Purkinje cell (primary cell): ENCODE measurements around the gene GPRASP1. TPM values are rescaled to one million over a fixed set of nuclear protein-coding genes. Genes with fewer than 3 reads are reported as not detected.

Experiments
- polyA plus RNA-seq: library from polyadenylated mRNA; unstranded; fragments of >200 nt; fragmentation: Nextera tagmentation; gene quantifications from 2 replicates; pipeline ENCODE4 v1.2.1, GENCODE V29; 2014

GPRASP1 gene, protein sequence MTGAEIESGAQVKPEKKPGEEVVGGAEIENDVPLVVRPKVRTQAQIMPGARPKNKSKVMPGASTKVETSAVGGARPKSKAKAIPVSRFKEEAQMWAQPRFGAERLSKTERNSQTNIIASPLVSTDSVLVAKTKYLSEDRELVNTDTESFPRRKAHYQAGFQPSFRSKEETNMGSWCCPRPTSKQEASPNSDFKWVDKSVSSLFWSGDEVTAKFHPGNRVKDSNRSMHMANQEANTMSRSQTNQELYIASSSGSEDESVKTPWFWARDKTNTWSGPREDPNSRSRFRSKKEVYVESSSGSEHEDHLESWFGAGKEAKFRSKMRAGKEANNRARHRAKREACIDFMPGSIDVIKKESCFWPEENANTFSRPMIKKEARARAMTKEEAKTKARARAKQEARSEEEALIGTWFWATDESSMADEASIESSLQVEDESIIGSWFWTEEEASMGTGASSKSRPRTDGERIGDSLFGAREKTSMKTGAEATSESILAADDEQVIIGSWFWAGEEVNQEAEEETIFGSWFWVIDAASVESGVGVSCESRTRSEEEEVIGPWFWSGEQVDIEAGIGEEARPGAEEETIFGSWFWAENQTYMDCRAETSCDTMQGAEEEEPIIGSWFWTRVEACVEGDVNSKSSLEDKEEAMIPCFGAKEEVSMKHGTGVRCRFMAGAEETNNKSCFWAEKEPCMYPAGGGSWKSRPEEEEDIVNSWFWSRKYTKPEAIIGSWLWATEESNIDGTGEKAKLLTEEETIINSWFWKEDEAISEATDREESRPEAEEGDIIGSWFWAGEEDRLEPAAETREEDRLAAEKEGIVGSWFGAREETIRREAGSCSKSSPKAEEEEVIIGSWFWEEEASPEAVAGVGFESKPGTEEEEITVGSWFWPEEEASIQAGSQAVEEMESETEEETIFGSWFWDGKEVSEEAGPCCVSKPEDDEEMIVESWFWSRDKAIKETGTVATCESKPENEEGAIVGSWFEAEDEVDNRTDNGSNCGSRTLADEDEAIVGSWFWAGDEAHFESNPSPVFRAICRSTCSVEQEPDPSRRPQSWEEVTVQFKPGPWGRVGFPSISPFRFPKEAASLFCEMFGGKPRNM (N-terminal part only)
- 45.9 and 46.5 TPM in 2 replicates for polyA plus RNA-seq

DNA sequence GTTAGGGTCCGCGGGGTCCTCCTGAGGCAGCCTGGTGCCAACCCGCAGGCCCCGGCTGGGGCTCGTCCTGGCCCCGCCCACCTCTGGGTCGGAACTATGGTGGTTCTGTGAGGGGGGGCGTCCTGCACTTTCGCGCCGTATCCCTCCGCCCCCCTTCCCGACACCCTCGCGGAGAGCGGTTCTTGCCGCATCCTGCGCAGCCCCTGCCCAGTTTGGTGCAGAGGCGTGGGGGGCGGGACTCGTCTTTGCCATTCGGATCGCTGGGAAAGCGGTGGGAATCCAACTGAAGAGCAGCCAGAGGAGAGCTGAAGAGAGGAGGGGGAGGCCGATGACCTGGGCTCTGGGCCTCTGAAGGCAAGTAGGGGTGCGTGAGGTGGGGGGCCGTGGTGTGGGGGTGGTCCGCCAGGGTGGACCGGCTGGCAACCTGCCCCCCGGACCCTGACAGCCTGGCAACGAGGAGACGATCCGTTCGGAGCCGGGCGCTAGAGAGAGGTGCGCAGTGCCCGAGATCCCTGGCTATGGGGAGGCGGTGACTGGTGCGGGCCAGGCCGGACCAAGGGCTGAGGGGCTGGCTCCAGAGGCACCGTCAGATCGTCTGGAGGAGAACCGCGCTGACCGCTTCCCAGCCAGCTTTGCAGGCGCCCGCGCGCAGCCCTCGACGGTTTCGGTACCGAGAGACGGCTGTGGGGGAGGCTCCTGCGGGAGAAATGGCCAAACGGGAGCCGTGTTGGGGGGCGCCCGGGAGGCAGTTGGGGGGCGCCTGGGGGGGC is at the start of gene GPRASP1:
Gene GPRASP1, plus strand, starts transcription at position 242 of the 770 bp plus-strand sequence. CDS start 2,431 bp downstream, outside the sequence.

Other genes with a start within 250 kb of the GPRASP1 start
- not detected in 2 replicates for gene NXF2B, start 211.5 kb upstream of the GPRASP1 start, polyA plus RNA-seq
- not detected in 2 replicates for gene TCP11X2, start 179.7 kb upstream of the GPRASP1 start, polyA plus RNA-seq
- gene TMSB15A, start 134.7 kb upstream of the GPRASP1 start, polyA plus RNA-seq, result 3.1 TPM in 1 of 2 replicates, not detected in the other
- 3.9 and 13.0 TPM in 2 replicates for gene ARMCX5, start 52.0 kb upstream of the GPRASP1 start, polyA plus RNA-seq
- 42.7 and 53.1 TPM in 2 replicates for gene GPRASP2, start 61.0 kb downstream of the GPRASP1 start, polyA plus RNA-seq
- 15.6 and 17.8 TPM in 2 replicates for gene GPRASP3, start 69.3 kb downstream of the GPRASP1 start, polyA plus RNA-seq